H1 (cell line): ENCODE data around the gene TRDN. TPM values are rescaled to one million over a fixed set of nuclear protein-coding genes. Genes with fewer than 3 reads are reported as not detected.

Source experiments
- CTCF ChIA-PET: fragments of 300-600 bp; sonication (Branson Sonifier 250); formaldehyde crosslinking; loops from one replicate; lab custom pipeline; 2021; ENCODE audit not compliant: partially characterized antibody; lab: Charles Lee
- POLR2A ChIA-PET: fragments of 300-600 bp; sonication (Branson Sonifier 250); formaldehyde crosslinking; loops from one replicate; lab custom pipeline; 2021; ENCODE audit warnings: inconsistent platforms; ENCODE audit not compliant: partially characterized antibody; lab: Charles Lee
- DNase-seq, 2 experiments: peaks; one replicate each; pipeline versions ENCODE4 v3.0.0 to v3.0.0-alpha.2; 2010 to 2022; ENCODE audit warnings: low spot score in 2 of 2, low read depth in 1 of 2, mixed read lengths in 1 of 2
- FAIRE-seq: peaks from 2 replicates; lab custom pipeline; 2011; peaks lifted over from hg19 to GRCh38; lab: Jason Lieb, UNC
- H2AFZ ChIP-seq: 2 replicates; pipeline ENCODE4 v1.8.1; 2012; ENCODE audit warnings: low read length, inconsistent platforms
- H2AK5ac ChIP-seq: 2 replicates; pipeline ENCODE4 v1.6.1; 2013; ENCODE audit warnings: low read depth, low read length
- H2BK120ac ChIP-seq: replicated peaks from 2 replicates; pipeline ENCODE3; 2013; ENCODE audit warnings: low read depth, low read length, inconsistent platforms
- H2BK12ac ChIP-seq: 2 replicates; pipeline ENCODE4 v1.6.1; 2013; ENCODE audit warnings: low read depth, low read length
- H2BK15ac ChIP-seq: 2 replicates; pipeline ENCODE4 v1.6.1; 2013; ENCODE audit warnings: low read length
- H2BK20ac ChIP-seq: 2 replicates; pipeline ENCODE4 v1.6.1; 2013; ENCODE audit warnings: low read length
- H2BK5ac ChIP-seq: 2 replicates; pipeline ENCODE4 v1.6.1; 2013; ENCODE audit warnings: low read depth, low read length
- H3K14ac ChIP-seq: 2 replicates; pipeline ENCODE4 v1.6.1; 2013; ENCODE audit warnings: inconsistent platforms; ENCODE audit not compliant: insufficient read length
- H3K18ac ChIP-seq: 2 replicates; pipeline ENCODE4 v1.6.1; 2013; ENCODE audit warnings: low read length; ENCODE audit errors: extremely low read depth
- H3K23ac ChIP-seq: 2 replicates; pipeline ENCODE4 v1.6.1; 2013; ENCODE audit warnings: inconsistent platforms; ENCODE audit not compliant: insufficient read length
- H3K23me2 ChIP-seq: 2 replicates; pipeline ENCODE4 v1.6.1; 2013; ENCODE audit warnings: low read depth, low read length
- H3K27ac ChIP-seq: 2 replicates; pipeline ENCODE4 v1.6.1; 2011; ENCODE audit warnings: low read depth, low read length, inconsistent platforms
- H3K27me3 ChIP-seq, 4 experiments: replicated peaks in 1 of 4; 1 replicate in 1 of 4; 2 replicates in 3 of 4; pipeline versions ENCODE4 v1.6.1 to v1.8.1; 2011 to 2013; ENCODE audit warnings: low read length in 3 of 4, mild to moderate bottlenecking in 3 of 4, inconsistent platforms in 2 of 4, mixed read lengths in 2 of 4, moderate library complexity in 1 of 4; ENCODE audit not compliant: control insufficient read depth in 3 of 4, insufficient read depth in 3 of 4; ENCODE audit errors: extremely low read depth in 1 of 4
- H3K36me3 ChIP-seq, 4 experiments: 2 replicates each; pipeline versions ENCODE4 v1.6.1 to v1.8.1; 2011 to 2013; ENCODE audit warnings: mild to moderate bottlenecking in 4 of 4, low read length in 3 of 4, moderate library complexity in 2 of 4, control low read depth in 1 of 4, inconsistent platforms in 1 of 4; ENCODE audit not compliant: insufficient read depth in 4 of 4, control insufficient read depth in 2 of 4
- H3K4ac ChIP-seq: replicated peaks from 2 replicates; pipeline ENCODE3; 2013; ENCODE audit warnings: low read length, low read depth, mixed read lengths, inconsistent platforms; ENCODE audit not compliant: insufficient read length
- H3K4me1 ChIP-seq, 4 experiments: replicated peaks in 1 of 4; 1 replicate in 1 of 4; 2 replicates in 3 of 4; pipeline versions ENCODE4 v1.6.1 to v1.8.1; 2011 to 2013; ENCODE audit warnings: low read length in 3 of 4, inconsistent platforms in 2 of 4, mixed read lengths in 1 of 4; ENCODE audit not compliant: insufficient read depth in 4 of 4, control insufficient read depth in 3 of 4
- H3K4me2 ChIP-seq, 2 experiments: 2 replicates each; pipeline versions ENCODE4 v1.6.1 to v1.8.1; 2011 to 2013; ENCODE audit warnings: low read depth in 2 of 2, low read length in 2 of 2, control low read depth in 1 of 2, inconsistent platforms in 1 of 2, mild to moderate bottlenecking in 1 of 2; ENCODE audit not compliant: insufficient read depth in 1 of 2
- H3K4me3 ChIP-seq, 4 experiments: fragments of 200-600, 300-600 bp in 1 of 4; sonication (generic), shearing (Covaris generic), sonication (Bioruptor Twin) in 1 of 4; 2 replicates each; pipeline versions ENCODE4 v1.5.1 to v1.8.1; 2011 to 2016; ENCODE audit warnings: low read length in 4 of 4, low read depth in 3 of 4, control low read depth in 2 of 4, inconsistent platforms in 2 of 4, mild to moderate bottlenecking in 2 of 4, mixed read lengths in 1 of 4, moderate library complexity in 1 of 4; ENCODE audit not compliant: insufficient read depth in 2 of 4; ENCODE audit errors: extremely low read depth in 1 of 4
- H3K56ac ChIP-seq: replicated peaks from 2 replicates; pipeline ENCODE3; 2013; ENCODE audit warnings: low read depth, mild to moderate bottlenecking, mixed read lengths, low read length, inconsistent platforms; ENCODE audit not compliant: insufficient read length
- H3K79me1 ChIP-seq: 2 replicates; pipeline ENCODE4 v1.6.1; 2013; ENCODE audit warnings: low read depth, low read length, control low read depth
- H3K79me2 ChIP-seq, 2 experiments: 2 replicates each; pipeline versions ENCODE4 v1.6.1 to v1.8.1; 2012 to 2013; ENCODE audit warnings: low read length in 2 of 2, mild to moderate bottlenecking in 2 of 2, inconsistent platforms in 1 of 2; ENCODE audit not compliant: insufficient read depth in 2 of 2, control insufficient read depth in 1 of 2
- H3K9ac ChIP-seq, 4 experiments: replicated peaks in 1 of 4; 1 replicate in 1 of 4; 2 replicates in 3 of 4; pipeline versions ENCODE4 v1.6.1 to v1.8.1; 2011 to 2013; ENCODE audit warnings: low read depth in 3 of 4, low read length in 3 of 4, control low read depth in 2 of 4, mild to moderate bottlenecking in 2 of 4, moderate library complexity in 2 of 4, inconsistent platforms in 1 of 4; ENCODE audit errors: extremely low read depth in 1 of 4
- H3K9me3 ChIP-seq, 2 experiments: 2 replicates each; pipeline versions ENCODE4 v1.6.1 to v1.8.1; 2012 to 2013; ENCODE audit warnings: mild to moderate bottlenecking in 2 of 2, moderate library complexity in 2 of 2, control low read depth in 1 of 2, inconsistent platforms in 1 of 2, low read depth in 1 of 2, low read length in 1 of 2, mixed read lengths in 1 of 2; ENCODE audit not compliant: insufficient read depth in 2 of 2
- H4K20me1 ChIP-seq, 2 experiments: replicated peaks in 1 of 2; 2 replicates each; pipeline versions ENCODE3 to v1.8.1; 2011 to 2013; ENCODE audit warnings: inconsistent platforms in 2 of 2, low read length in 2 of 2, mild to moderate bottlenecking in 1 of 2; ENCODE audit not compliant: insufficient read depth in 2 of 2, control insufficient read depth in 1 of 2
- H4K5ac ChIP-seq: 2 replicates; pipeline ENCODE4 v1.6.1; 2013; ENCODE audit warnings: low read length, low read depth, mixed read lengths, inconsistent platforms; ENCODE audit not compliant: insufficient read length
- H4K8ac ChIP-seq: 2 replicates; pipeline ENCODE4 v1.8.0; 2013; ENCODE audit warnings: mild to moderate bottlenecking, moderate library complexity, low read length, inconsistent platforms; ENCODE audit not compliant: insufficient read depth; ENCODE audit errors: extremely low read depth
- H4K91ac ChIP-seq: replicated peaks from 2 replicates; pipeline ENCODE3; 2013; ENCODE audit warnings: low read length, mixed read lengths, inconsistent platforms; ENCODE audit not compliant: insufficient read length
- CBX8 ChIP-seq: fragments of 300-800, 300-1000 bp; sonication (generic); IDR thresholded peaks from 2 replicates; pipeline ENCODE4 v1.7.1; 2016; ENCODE audit warnings: low read depth, low read length, borderline replicate concordance
- CEBPB ChIP-seq: IDR thresholded peaks from 2 replicates; pipeline ENCODE4 v1.6.1; 2012; ENCODE audit warnings: low read depth, low read length
- CTBP2 ChIP-seq: IDR thresholded peaks from 2 replicates; pipeline ENCODE4 v1.7.0; 2011; ENCODE audit warnings: borderline replicate concordance, mild to moderate bottlenecking, moderate library complexity, mixed read lengths, low read length; ENCODE audit not compliant: insufficient read depth, insufficient read length
- CTCF ChIP-seq, 3 experiments: IDR thresholded peaks; 1 replicate in 2 of 3; 2 replicates in 1 of 3; pipeline versions ENCODE4 v1.5.1 to v1.6.1; 2011; ENCODE audit warnings: low read length in 3 of 3, mild to moderate bottlenecking in 3 of 3, inconsistent platforms in 2 of 3, low read depth in 1 of 3, moderate library complexity in 1 of 3; ENCODE audit not compliant: insufficient read depth in 1 of 3; ENCODE audit errors: control extremely low read depth in 1 of 3
- EGR1 ChIP-seq: IDR thresholded peaks from 2 replicates; pipeline ENCODE4 v1.6.1; 2011; ENCODE audit warnings: low read depth, low read length, borderline replicate concordance
- EP300 ChIP-seq, 2 experiments: IDR thresholded peaks; 1 replicate in 1 of 2; 2 replicates in 1 of 2; pipeline ENCODE4 v1.6.1; 2011 to 2012; ENCODE audit warnings: low read depth in 2 of 2, low read length in 2 of 2, mild to moderate bottlenecking in 2 of 2, borderline replicate concordance in 1 of 2, inconsistent platforms in 1 of 2, moderate library complexity in 1 of 2
- KDM1A ChIP-seq: fragments of 200-600, 300-600 bp; sonication (generic); IDR thresholded peaks from 2 replicates; pipeline ENCODE4 v1.7.1; 2016; ENCODE audit warnings: mild to moderate bottlenecking, low read length, borderline replicate concordance
- POU5F1 ChIP-seq: IDR thresholded peaks from 2 replicates; pipeline ENCODE4 v1.6.1; 2011; ENCODE audit warnings: low read depth, mild to moderate bottlenecking, low read length, moderate library complexity
- SIRT6 ChIP-seq: IDR thresholded peaks from one replicate; pipeline ENCODE4 v1.7.1; 2012; ENCODE audit warnings: low read length, inconsistent platforms
- SIX5 ChIP-seq: IDR thresholded peaks from 2 replicates; pipeline ENCODE4 v1.6.1; 2011; ENCODE audit warnings: mild to moderate bottlenecking, low read depth, low read length
- TBP ChIP-seq: IDR thresholded peaks from 2 replicates; pipeline ENCODE4 v1.6.1; 2011; ENCODE audit warnings: low read depth, low read length, improper control_type of control experiment
- WGBS, 2 experiments: shearing (Covaris generic) in 1 of 2; methylation state at CpG; one replicate each; pipeline versions ENCODE4 v1.1.6 to v1.1.7; 2013 to 2015; ENCODE audit warnings: low lambda C conversion rate in 2 of 2, mixed read lengths in 2 of 2, inconsistent platforms in 1 of 2, low coverage in 1 of 2, missing lambda C conversion rate in 1 of 2; ENCODE audit not compliant: insufficient replicate concordance in 2 of 2, insufficient coverage in 1 of 2, insufficient read length in 1 of 2; ENCODE audit errors: extremely low coverage in 1 of 2, missing lambda C conversion rate in 1 of 2; 5-methylcytosine and 5-hydroxymethylcytosine counted together
- polyA plus RNA-seq, 7 experiments: library from polyadenylated mRNA; depleted of rRNA in 3 of 7; stranded (reverse) in 5 of 7; unstranded in 2 of 7; fragments of >200 nt in 5 of 7; fragments of 200-250 nt in 2 of 7; gene quantifications; 1 replicate in 5 of 7; 2 replicates in 1 of 7; 4 replicates in 1 of 7; pipeline versions ENCODE4 v1.2.1 to v1.2.3, GENCODE V29; 2011 to 2013; ENCODE audit warnings: missing spikeins in 2 of 7, mixed read lengths in 2 of 7
- total RNA-seq: library from RNA; stranded (reverse); fragmentation: NEBNext Ultra II Directional; extraction: Animal tissue kit (Norgen Biotek cat#: 25700); gene quantifications from 2 replicates; pipeline ENCODE4 v1.2.1, GENCODE V29; 2021

Gene TRDN
- total and polyA plus RNA-seq, 2 of the 8 experiments (the other 6 are each of a cell fraction or from before 2014, with no cell fraction given): 1.6 to 41.6 TPM

- Histone ChIP-seq H4K5ac (no peak overlapping the region), H4K91ac (no peak overlapping the region), H3K4me1 (no peaks in the 10 kb centered on the region), H4K20me1 (no peaks in the 10 kb centered on the region), H2AFZ (no peak overlapping the region), H3K36me3 (no peaks in the 10 kb centered on the region), H3K79me1 (no peaks in the 10 kb centered on the region), H2BK20ac (no peak overlapping the region), H3K4ac (no peak overlapping the region), H3K27ac (no peak overlapping the region), H3K23ac (no peak overlapping the region), H3K27me3 (no peaks in the 10 kb centered on the region), H2BK15ac (no peak overlapping the region), H2BK120ac (no peak overlapping the region), H3K79me2 (no peaks in the 10 kb centered on the region), H4K8ac (no peak overlapping the region), H3K18ac (no peak overlapping the region), H3K4me3 (no peak overlapping the region), H2BK12ac (no peak overlapping the region), H2BK5ac (no peak overlapping the region), H3K56ac (no peak overlapping the region), H3K23me2 (no peaks in the 10 kb centered on the region), H3K4me2 (no peak overlapping the region), H3K9ac (no peak overlapping the region), H2AK5ac (no peak overlapping the region), H3K14ac (no peak overlapping the region), H3K9me3 (no peaks in the 10 kb centered on the region)
- POLR2A ChIA-PET: no interaction called here
- FAIRE-seq (no peak), DNase-seq (no peak)
- CTCF ChIA-PET: interaction anchor here (1.2 kb wide), 1 partner anchor 9 kb away, joined by 3 read pairs; no protein-coding TSS in a partner anchor
- WGBS, 2 experiments: 71% methylated on average over 2 of the region's 2 CpGs; no CpG with 5 or more reads in 1 of the 2 experiments
- TF ChIP-seq POU5F1 (no peak), CTBP2 (no peak), CEBPB (no peak), KDM1A (no peak), TBP (no peak), EGR1 (no peak), CTCF (IDR thresholded peaks at IDR 0.05; ENCODE audit: control extremely low read depth in 1 of 3, insufficient read depth in 1 of 3, low read depth in 1 of 3, low read length in 3 of 3) (no peak), CBX8 (no peak), SIRT6 (no peak), SIX5 (no peak), EP300 (IDR thresholded peaks at IDR 0.05; ENCODE audit: borderline replicate concordance in 1 of 2, low read depth in 2 of 2, low read length in 2 of 2) (no peak)
Measured at GRCh38 chr6:123467392-123467791, 169.4 kb downstream of the TRDN start.
